ENCODE measurements around the gene SPINT3. TPM values are rescaled to one million over a fixed set of nuclear protein-coding genes. Genes with fewer than 3 reads are reported as not detected.

SPINT3 gene
- total and polyA plus RNA-seq, 9 donors = not detected

- no peak for TF ChIP-seq EP300 (IDR thresholded peaks at IDR 0.05)
- TF ChIP-seq CTCF (IDR thresholded peaks at IDR 0.05) = no peak
- TF ChIP-seq POLR2A (IDR thresholded peaks at IDR 0.05) = no peak
- H3K27me3 ChIP-seq = no peaks in the 10 kb centered on the region
- no peaks in the 10 kb centered on the region for H3K4me1 ChIP-seq (ENCODE audit: insufficient read depth)
- no peak overlapping the region for H3K4me3 ChIP-seq
- 84 to 90% (median 85%) methylated on average over 5 of the region's 5 CpGs for WGBS, 3 donors
- intact Hi-C loops (cut with DNase I) = no loop called here
- H3K27ac ChIP-seq = no peak overlapping the region
- no peaks in the 10 kb centered on the region for H3K9me3 ChIP-seq
- DNase-seq = no peak
- H3K36me3 ChIP-seq = no peaks in the 10 kb centered on the region
These were observed 8.2 kb downstream of the SPINT3 start for GRCh38 chr20:45507011-45507820.

GRCh38 chr20:45506398-45506797, 9.0 kb downstream of the SPINT3 start:
- H3K36me3 ChIP-seq = no peaks in the 10 kb centered on the region
- 78 to 87% (median 84%) methylated on average over 2 of the region's 2 CpGs for WGBS, 3 donors
- DNase-seq = no peak
- TF ChIP-seq CTCF (IDR thresholded peaks at IDR 0.05) = no peak
- TF ChIP-seq EP300 (IDR thresholded peaks at IDR 0.05) = no peak
- TF ChIP-seq POLR2A (IDR thresholded peaks at IDR 0.05) = no peak
- H3K27ac ChIP-seq = no peak overlapping the region
- H3K4me1 ChIP-seq (ENCODE audit: insufficient read depth) = no peaks in the 10 kb centered on the region
- no peaks in the 10 kb centered on the region for H3K9me3 ChIP-seq
- H3K4me3 ChIP-seq = no peak overlapping the region
- H3K27me3 ChIP-seq = no peaks in the 10 kb centered on the region
- intact Hi-C loops (cut with DNase I) = no loop called here

DNA sequence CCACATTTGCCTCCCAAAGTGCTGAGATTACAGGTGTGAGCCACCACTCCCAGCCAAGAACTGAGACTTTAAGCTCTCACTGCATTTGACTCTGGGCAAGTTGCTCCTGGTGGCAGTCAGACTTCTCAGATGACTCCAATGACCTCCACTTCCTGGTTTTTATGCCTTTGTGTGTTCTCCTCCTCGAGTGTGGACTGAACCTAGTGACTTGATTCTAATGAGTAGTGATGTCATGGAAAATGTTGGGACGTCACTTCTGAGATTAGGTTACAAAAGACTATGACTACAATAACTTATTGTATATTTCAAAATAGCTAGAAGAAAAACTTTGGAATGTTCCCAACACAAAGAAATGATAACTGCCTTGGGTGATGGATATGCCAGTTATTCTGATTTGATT, 12.0 kb downstream of the SPINT3 start:
- Histone ChIP-seq H3K4me1 (ENCODE audit: insufficient read depth) (no peaks in the 10 kb centered on the region), H3K36me3 (no peaks in the 10 kb centered on the region), H3K27me3 (no peaks in the 10 kb centered on the region), H3K9me3 (no peaks in the 10 kb centered on the region), H3K4me3 (no peak overlapping the region), H3K27ac (no peak overlapping the region)
- TF ChIP-seq EP300 (IDR thresholded peaks at IDR 0.05) (no peak), POLR2A (IDR thresholded peaks at IDR 0.05) (no peak), CTCF (IDR thresholded peaks at IDR 0.05) (no peak)
- WGBS, 3 donors = 60 to 65% (median 61%) methylated on average over 2 of the region's 2 CpGs
- no peak for DNase-seq
- intact Hi-C loops (cut with DNase I) = no loop called here

- no peak overlapping the region for H3K27ac ChIP-seq
- no peaks in the 10 kb centered on the region for H3K36me3 ChIP-seq
- 3 to 41% (median 32%) methylated on average over 1 of the region's 1 CpG for WGBS, 3 donors
- intact Hi-C loops (cut with DNase I) = no loop called here
- H3K9me3 ChIP-seq = no peaks in the 10 kb centered on the region
- no peak for DNase-seq
- H3K4me3 ChIP-seq = no peak overlapping the region
- TF ChIP-seq POLR2A (IDR thresholded peaks at IDR 0.05) (no peak), EP300 (IDR thresholded peaks at IDR 0.05) (no peak), CTCF (IDR thresholded peaks at IDR 0.05) (no peak)
- H3K27me3 ChIP-seq = no peaks in the 10 kb centered on the region
- H3K4me1 ChIP-seq (ENCODE audit: insufficient read depth) = no peaks in the 10 kb centered on the region
These were observed 12.9 kb downstream of the SPINT3 start for GRCh38 chr20:45502561-45502960.

Measured in ovary (tissue), 9 donors.